HG03460 (cell line): Measurements from ENCODE around the gene ZNF664.

Experiments
- ATAC-seq: cut with Tn5 transposase; IDR thresholded peaks from one replicate; pipeline ENCODE4 v1.9.1; 2021; ENCODE audit not compliant: unreplicated experiment

ZNF664 gene

GRCh38 chr12:123958462-123958861 is 14.6 kb upstream of the ZNF664 start:
- ATAC-seq = no peak

- no peak for ATAC-seq
Measured at GRCh38 chr12:123958876-123959275, 14.1 kb upstream of the ZNF664 start.

GRCh38 chr12:123960029-123960735 is 12.8 kb upstream of the ZNF664 start:
- ATAC-seq = no peak

- no peak for ATAC-seq
Measured at GRCh38 chr12:123960856-123961255, 12.2 kb upstream of the ZNF664 start.

GRCh38 chr12:123961585-123962345 is 11.2 kb upstream of the ZNF664 start:
- no peak for ATAC-seq

GRCh38 chr12:123962513-123962912 is 10.5 kb upstream of the ZNF664 start:
- no peak for ATAC-seq

GRCh38 chr12:123963821-123964220 is 9.2 kb upstream of the ZNF664 start:
- ATAC-seq = no peak

- no peak for ATAC-seq
Measured at GRCh38 chr12:123965382-123965781, 7.6 kb upstream of the ZNF664 start.

- no peak for ATAC-seq
Measured at GRCh38 chr12:123966596-123966995, 6.4 kb upstream of the ZNF664 start.

GRCh38 chr12:123967121-123967586 is 5.9 kb upstream of the ZNF664 start:
- no peak for ATAC-seq

GRCh38 chr12:123971449-123971769 is 1.6 kb upstream of the ZNF664 start:
- no peak for ATAC-seq

GRCh38 chr12:123971770-123972456 is 1.1 kb upstream of the ZNF664 start:
- ATAC-seq = peak; percentile 9

- peak; percentile 16 for ATAC-seq
Measured at GRCh38 chr12:123973552-123974341, 732 bp downstream of the ZNF664 start.

- ATAC-seq = no peak
Measured at GRCh38 chr12:123976227-123976826, 3.3 kb downstream of the ZNF664 start.

GRCh38 chr12:123979566-123979965 is 6.6 kb downstream of the ZNF664 start:
- ATAC-seq = no peak

GRCh38 chr12:123982269-123982668 is 9.3 kb downstream of the ZNF664 start:
- ATAC-seq = no peak

- ATAC-seq = no peak
Measured at GRCh38 chr12:123983822-123984485, 10.9 kb downstream of the ZNF664 start.

GRCh38 chr12:123984903-123985302 is 11.9 kb downstream of the ZNF664 start:
- ATAC-seq = no peak

GRCh38 chr12:123986374-123986965 is 13.5 kb downstream of the ZNF664 start:
- no peak for ATAC-seq

- ATAC-seq = no peak
Measured at GRCh38 chr12:123987022-123987421, 14.0 kb downstream of the ZNF664 start.
